Loucy (cell line): ENCODE results near the gene OR2T11.
"Not testable (repeated sequence)": the region's sequence is repeated elsewhere in the genome, so short reads cannot be mapped to it uniquely, and the experiment has no call there.

Experiments used
- H2AFZ ChIP-seq: fragments of 200-600 bp; sonication (generic); 2 replicates; pipeline ENCODE4 v1.6.0; 2016; ENCODE audit warnings: antibody characterized with exemption, mild to moderate bottlenecking, low read length, moderate library complexity
- H3F3A ChIP-seq: fragments of 200-600 bp; 2 replicates; pipeline ENCODE4 v1.6.0; 2016; ENCODE audit warnings: antibody characterized with exemption, low read depth, mild to moderate bottlenecking
- H3K27me3 ChIP-seq: fragments of 200-600 bp; sonication (generic); 2 replicates; pipeline ENCODE4 v1.6.1; 2014; ENCODE audit warnings: low read length, mild to moderate bottlenecking; ENCODE audit not compliant: insufficient read depth, poor library complexity, severe bottlenecking
- H3K36me3 ChIP-seq: fragments of 200-600 bp; sonication (generic); 2 replicates; pipeline ENCODE4 v1.6.1; 2016; ENCODE audit warnings: low read length; ENCODE audit not compliant: insufficient read depth
- H3K4me1 ChIP-seq: fragments of 200-600 bp; sonication (generic); 2 replicates; pipeline ENCODE4 v1.5.1; 2014; ENCODE audit warnings: low read length, mild to moderate bottlenecking; ENCODE audit not compliant: insufficient read depth, poor library complexity, severe bottlenecking
- H3K4me2 ChIP-seq: fragments of 200-600 bp; sonication (generic); 2 replicates; pipeline ENCODE4 v1.6.0; 2014; ENCODE audit warnings: antibody characterized with exemption, low read length, low read depth, mild to moderate bottlenecking; ENCODE audit not compliant: poor library complexity, severe bottlenecking
- H3K4me3 ChIP-seq: fragments of 200-600 bp; sonication (generic); 2 replicates; pipeline ENCODE4 v1.5.1; 2014; ENCODE audit warnings: low read length, mild to moderate bottlenecking, mixed read lengths; ENCODE audit not compliant: poor library complexity, severe bottlenecking
- H3K79me2 ChIP-seq: fragments of 200-600 bp; sonication (generic); 2 replicates; pipeline ENCODE4 v1.6.1; 2014; ENCODE audit warnings: low read length; ENCODE audit not compliant: insufficient read depth
- H3K9ac ChIP-seq: fragments of 200-600 bp; sonication (generic); 2 replicates; pipeline ENCODE4 v1.6.0; 2014; ENCODE audit warnings: mild to moderate bottlenecking, low read depth, low read length, moderate library complexity; ENCODE audit not compliant: poor library complexity, severe bottlenecking
- H3K9me2 ChIP-seq: fragments of 200-600 bp; sonication (generic); replicated peaks from 2 replicates; pipeline ENCODE4 v1.6.1; 2016; ENCODE audit warnings: low read depth, low read length, mixed read lengths
- H3K9me3 ChIP-seq: fragments of 200-600 bp; sonication (generic); 2 replicates; pipeline ENCODE4 v1.6.1; 2014; ENCODE audit warnings: mild to moderate bottlenecking, antibody characterized with exemption, low read length, low read depth; ENCODE audit not compliant: insufficient read depth
- H4K20me1 ChIP-seq: fragments of 200-600 bp; sonication (generic); 2 replicates; pipeline ENCODE4 v1.6.0; 2014; ENCODE audit warnings: antibody characterized with exemption, low read length, mild to moderate bottlenecking; ENCODE audit not compliant: insufficient read depth, poor library complexity, severe bottlenecking

Gene OR2T11

DNA sequence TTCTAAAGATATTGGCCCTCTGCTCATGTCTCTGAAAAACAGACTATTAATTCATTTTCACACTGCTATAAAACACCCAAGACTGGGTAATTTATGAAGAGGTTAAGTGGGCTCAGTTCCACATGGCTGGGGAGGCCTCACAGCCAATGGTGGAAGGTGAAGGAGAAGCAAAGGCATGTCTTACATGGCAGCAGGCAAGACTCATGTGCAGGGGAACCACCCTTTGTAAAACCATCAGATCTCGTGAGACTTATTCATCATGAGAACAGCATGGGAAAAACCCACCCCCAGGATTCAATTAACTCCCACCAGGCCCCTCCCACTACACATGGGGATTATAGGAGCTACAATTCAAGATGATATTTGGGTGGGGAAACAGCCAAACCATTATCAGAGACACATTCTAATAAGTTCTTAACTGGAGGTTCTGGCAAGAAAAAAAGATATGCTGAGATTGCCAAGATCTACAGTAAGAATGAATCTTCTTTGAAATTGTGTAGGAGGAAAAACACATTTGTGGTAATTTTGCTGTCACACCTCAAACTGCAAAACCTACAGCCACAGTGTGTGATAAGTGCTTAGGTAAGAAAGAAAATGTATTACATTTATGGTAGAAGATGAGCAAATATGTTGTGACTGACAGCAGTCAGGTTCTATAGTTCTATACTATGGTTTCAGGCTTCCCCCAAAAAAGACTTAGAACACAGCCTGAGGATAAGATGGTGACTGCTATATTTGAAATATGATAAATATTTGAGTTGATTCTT, 14.1 kb upstream of the OR2T11 start:
- H3K79me2 ChIP-seq, H3K9ac ChIP-seq, H3K36me3 ChIP-seq, H3K9me2 ChIP-seq, H3K9me3 ChIP-seq, H3F3A ChIP-seq, H3K4me3 ChIP-seq, H3K4me2 ChIP-seq, H3K4me1 ChIP-seq, H3K27me3 ChIP-seq, H2AFZ ChIP-seq, H4K20me1 ChIP-seq: not testable (repeated sequence)

DNA sequence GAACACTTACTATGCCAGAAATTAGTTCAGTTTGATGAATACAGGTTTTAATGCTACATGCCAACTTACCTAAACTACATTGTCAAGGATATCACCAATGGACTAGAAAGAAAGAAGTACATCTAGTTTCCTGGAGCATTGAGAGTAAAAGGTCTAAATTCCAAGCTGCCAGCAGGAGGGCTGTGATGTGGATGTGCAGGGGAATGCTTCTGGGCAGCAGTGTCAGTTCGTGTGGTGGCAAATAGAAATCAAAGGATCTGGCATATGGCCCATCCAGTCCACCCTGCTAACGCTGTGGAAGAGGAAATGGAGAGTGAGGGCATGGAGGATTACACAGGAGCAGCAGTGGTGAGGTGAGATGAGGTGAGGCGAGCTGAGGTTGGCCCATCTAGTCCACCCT, 10.3 kb upstream of the OR2T11 start, which contains the start of gene OR2T35:
TSS of gene OR2T35 (minus strand) at position 101 of the 400 bp plus-strand sequence. CDS start 6,020 bp downstream, outside the sequence.
- not testable (repeated sequence) for H3K9ac ChIP-seq, H3K36me3 ChIP-seq, H4K20me1 ChIP-seq, H3K79me2 ChIP-seq, H3K9me2 ChIP-seq, H3K4me2 ChIP-seq, H3K4me3 ChIP-seq, H3F3A ChIP-seq, H3K4me1 ChIP-seq, H2AFZ ChIP-seq, H3K9me3 ChIP-seq, H3K27me3 ChIP-seq

DNA sequence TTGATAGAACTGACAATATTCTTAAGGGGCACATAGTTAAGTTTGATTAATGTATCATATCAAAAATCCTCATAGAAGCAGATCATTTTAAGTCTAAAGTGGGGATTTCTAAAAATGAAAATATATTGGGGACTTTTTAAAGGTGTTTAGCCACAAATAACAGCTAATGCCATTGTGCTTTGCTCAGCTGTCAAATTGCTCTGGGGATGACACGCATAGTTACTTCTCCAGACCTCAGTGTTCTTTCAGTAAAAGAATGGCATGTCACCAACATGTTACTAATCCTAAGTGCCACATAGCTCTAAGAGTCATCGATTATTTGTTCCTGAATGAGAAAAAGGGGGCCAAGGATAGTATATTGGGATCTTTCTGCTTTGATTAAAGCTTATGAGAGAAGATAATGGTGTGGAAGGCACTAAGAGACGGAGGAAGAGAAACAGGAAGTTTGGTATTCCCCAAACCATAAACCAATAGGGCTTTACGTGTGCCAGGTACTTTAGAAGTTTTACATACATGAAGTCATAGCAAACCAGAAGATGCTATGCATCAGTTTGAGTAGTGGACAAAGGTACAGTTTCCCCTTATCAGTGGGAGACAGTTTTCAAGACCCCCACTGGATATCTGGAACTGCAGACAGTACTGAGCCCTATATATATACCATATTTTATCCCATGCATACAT, 8.2 kb upstream of the OR2T11 start:
- not testable (repeated sequence) for H3F3A ChIP-seq, H3K79me2 ChIP-seq, H4K20me1 ChIP-seq, H3K9ac ChIP-seq, H2AFZ ChIP-seq, H3K27me3 ChIP-seq, H3K4me3 ChIP-seq, H3K36me3 ChIP-seq, H3K9me3 ChIP-seq, H3K9me2 ChIP-seq, H3K4me2 ChIP-seq, H3K4me1 ChIP-seq

DNA sequence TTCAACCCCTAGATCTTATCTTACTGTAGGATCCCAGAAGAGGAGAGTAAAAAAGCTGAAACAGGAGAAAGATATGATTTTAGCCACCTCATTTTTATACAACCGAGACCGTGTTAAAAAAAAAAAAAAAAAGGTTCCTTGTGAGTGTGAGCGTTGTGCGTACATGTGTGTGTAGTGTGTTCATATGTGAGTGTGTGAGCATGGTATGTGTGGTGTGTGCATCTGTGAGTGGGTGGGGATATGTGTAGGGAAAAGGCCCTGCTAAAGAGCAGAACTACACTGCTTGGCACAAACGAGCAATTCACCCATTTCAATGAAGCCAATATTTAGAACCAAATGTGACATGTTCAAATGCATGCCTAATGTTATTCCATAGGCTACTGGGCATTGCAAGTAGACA, 6.7 kb upstream of the OR2T11 start:
- not testable (repeated sequence) for H3K4me1 ChIP-seq, H3K9ac ChIP-seq, H3K9me3 ChIP-seq, H2AFZ ChIP-seq, H3K27me3 ChIP-seq, H3K36me3 ChIP-seq, H3K4me2 ChIP-seq, H3K9me2 ChIP-seq, H4K20me1 ChIP-seq, H3F3A ChIP-seq, H3K79me2 ChIP-seq, H3K4me3 ChIP-seq

DNA sequence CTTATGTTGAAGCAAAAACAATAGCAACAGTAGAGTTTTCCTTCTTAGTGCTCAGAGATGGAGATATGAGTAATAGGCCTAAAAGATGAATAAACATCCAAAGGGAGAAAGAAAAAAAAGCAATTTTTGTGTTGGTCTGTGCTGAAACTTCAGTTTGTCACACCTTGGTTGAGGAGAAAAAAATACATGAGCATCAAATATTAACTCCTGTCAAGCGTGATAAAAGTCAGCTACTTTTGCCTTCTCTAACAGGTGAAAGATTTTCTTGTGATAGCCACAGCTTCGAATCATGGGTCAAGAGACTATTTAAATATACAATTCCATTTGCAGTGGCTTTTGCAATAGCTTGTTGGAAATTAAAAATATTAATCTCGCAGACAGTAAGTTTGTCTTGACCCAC, 6.0 kb upstream of the OR2T11 start:
- not testable (repeated sequence) for H4K20me1 ChIP-seq, H3K36me3 ChIP-seq, H3F3A ChIP-seq, H3K4me1 ChIP-seq, H3K9ac ChIP-seq, H3K79me2 ChIP-seq, H3K9me3 ChIP-seq, H3K4me2 ChIP-seq, H2AFZ ChIP-seq, H3K9me2 ChIP-seq, H3K27me3 ChIP-seq, H3K4me3 ChIP-seq

DNA sequence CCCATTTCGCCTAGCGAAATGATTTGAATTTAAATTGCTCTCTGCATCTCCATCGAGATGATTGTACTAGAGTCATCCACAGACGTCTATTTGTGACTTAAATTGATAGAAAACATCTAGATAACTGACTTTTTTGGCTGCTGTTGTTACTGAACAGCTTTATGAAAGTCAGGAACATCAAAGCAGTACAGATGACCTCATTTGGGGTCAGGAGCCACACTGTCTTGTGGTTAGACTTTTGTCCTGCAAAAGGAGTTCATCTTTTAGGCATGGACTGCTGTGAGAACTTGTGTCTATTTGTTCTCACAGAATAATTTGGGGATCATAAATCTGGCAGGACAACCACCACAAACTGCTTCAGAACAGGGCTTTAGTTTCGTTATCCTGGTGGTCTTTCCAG, 4.8 kb upstream of the OR2T11 start:
- not testable (repeated sequence) for H3F3A ChIP-seq, H3K9me3 ChIP-seq, H3K4me3 ChIP-seq, H2AFZ ChIP-seq, H3K27me3 ChIP-seq, H3K36me3 ChIP-seq, H3K4me1 ChIP-seq, H3K9ac ChIP-seq, H3K4me2 ChIP-seq, H3K79me2 ChIP-seq, H3K9me2 ChIP-seq, H4K20me1 ChIP-seq

DNA sequence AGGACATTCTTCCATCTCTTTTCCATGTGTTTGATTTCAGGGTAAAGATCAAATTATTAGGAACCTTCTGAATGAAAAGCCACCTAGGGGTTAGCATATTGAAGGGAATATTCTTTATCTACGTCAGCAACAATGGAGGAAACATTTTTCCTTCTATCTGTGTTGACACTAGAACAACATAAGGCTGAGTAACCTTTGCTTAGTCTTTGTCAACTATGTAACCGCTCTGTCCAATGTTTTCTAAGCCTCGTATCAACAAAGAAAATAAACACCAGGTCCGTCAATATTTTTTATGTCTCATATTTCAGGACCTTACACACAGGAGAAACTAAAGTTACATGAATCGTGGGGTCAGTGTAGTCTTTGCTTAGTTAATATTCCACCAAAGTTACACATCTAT, 1.7 kb upstream of the OR2T11 start:
- not testable (repeated sequence) for H3K36me3 ChIP-seq, H3K4me1 ChIP-seq, H3K27me3 ChIP-seq, H3K79me2 ChIP-seq, H3K9me3 ChIP-seq, H2AFZ ChIP-seq, H3F3A ChIP-seq, H3K4me3 ChIP-seq, H3K4me2 ChIP-seq, H4K20me1 ChIP-seq, H3K9me2 ChIP-seq, H3K9ac ChIP-seq
